Thyroid gland (tissue), 4 donors: ENCODE measurements around the gene CD8B. TPM values are rescaled to one million over a fixed set of nuclear protein-coding genes. Genes with fewer than 3 reads are reported as not detected.

Experiments
- DNase-seq, 2 donors: peaks; one replicate each; pipeline ENCODE4 v3.0.0-alpha.2; 2019
- H3K27ac ChIP-seq, 3 donors: fragments of 200-600 bp; sonication (generic); 1 replicate in 2 of 3; 2 replicates in 1 of 3; pipeline ENCODE4 v1.5.1; 2016 to 2019; ENCODE audit warnings: mild to moderate bottlenecking in 1 of 3, moderate library complexity in 1 of 3
- H3K27me3 ChIP-seq: fragments of 200-600 bp; sonication (generic); one replicate; pipeline ENCODE4 v1.5.1; 2019
- H3K36me3 ChIP-seq, 2 donors: fragments of 200-600 bp; sonication (generic); one replicate each; pipeline ENCODE4 v1.5.1; 2016 to 2019
- H3K4me1 ChIP-seq, 2 donors: fragments of 200-600 bp; sonication (generic); one replicate each; pipeline ENCODE4 v1.5.1; 2017 to 2019
- H3K4me3 ChIP-seq, 3 donors: fragments of 200-600 bp; sonication (generic); replicated peaks in 1 of 3; 1 replicate in 2 of 3; 2 replicates in 1 of 3; pipeline ENCODE4 v1.5.1; 2016; ENCODE audit warnings: mild to moderate bottlenecking in 1 of 3
- H3K9me3 ChIP-seq: fragments of 200-600 bp; sonication (generic); one replicate; pipeline ENCODE4 v1.5.1; 2017
- POLR2A ChIP-seq, 2 donors: fragments of 450-650 bp; IDR thresholded peaks; one replicate each; pipeline ENCODE4 v1.6.1; 2017; ENCODE audit warnings: antibody characterized with exemption in 2 of 2, mild to moderate bottlenecking in 2 of 2, moderate library complexity in 1 of 2
- WGBS, 2 donors: methylation state at CpG; one replicate each; pipeline ENCODE4 v1.1.5; 2017; 5-methylcytosine and 5-hydroxymethylcytosine counted together
- intact Hi-C: fragments of 100-400 bp; cut with DNase I; formaldehyde crosslinking; loops from one replicate; pipeline ENCODE4 v1.15.1; 2023
- total RNA-seq, 4 donors: library from RNA; depleted of rRNA; stranded (reverse); fragments of >200 nt; gene quantifications; one replicate each; pipeline ENCODE4 v1.2.3, GENCODE V29; 2016
- TF ChIP-seq, protein P1 (sequence below), 6 experiments: fragments of 200-600 bp in 3 of 6; fragments of 450-650 bp in 3 of 6; sonication (generic) in 3 of 6; IDR thresholded peaks; one replicate each; pipeline ENCODE4 v1.5.1; 2016 to 2019; ENCODE audit warnings: antibody characterized with exemption in 6 of 6, mild to moderate bottlenecking in 2 of 6, inconsistent platforms in 1 of 6, moderate library complexity in 1 of 6

The CD8B gene
- total RNA-seq, 4 donors from 2014 or later: 0.54 to 4.6 (median 3.5) TPM; not detected in 1

DNA sequence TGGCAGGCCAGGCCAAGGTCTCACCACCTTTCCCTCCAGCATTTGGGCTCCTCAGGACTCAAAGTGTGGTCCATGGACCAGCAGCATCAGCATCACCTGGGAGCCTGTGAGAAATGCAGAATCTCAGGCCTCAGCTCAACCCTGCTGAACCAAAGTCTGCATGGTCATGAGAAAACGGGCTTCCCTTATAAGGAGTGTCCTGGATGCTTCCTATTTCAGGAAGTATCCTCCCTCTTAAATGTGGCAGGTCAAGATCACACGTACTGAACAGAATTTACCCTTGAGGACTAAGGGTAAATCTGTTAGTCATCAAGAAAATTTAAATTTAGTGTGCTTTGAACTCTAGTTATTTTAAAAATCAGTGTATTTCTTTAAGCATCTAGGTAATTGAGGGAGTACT is 82.7 kb downstream of the CD8B start:
- no peaks in the 10 kb centered on the region for H3K36me3 ChIP-seq
- 62 to 68% methylated on average over 2 of the region's 2 CpGs for WGBS, 2 donors
- no peak overlapping the region for H3K27ac ChIP-seq

DNA sequence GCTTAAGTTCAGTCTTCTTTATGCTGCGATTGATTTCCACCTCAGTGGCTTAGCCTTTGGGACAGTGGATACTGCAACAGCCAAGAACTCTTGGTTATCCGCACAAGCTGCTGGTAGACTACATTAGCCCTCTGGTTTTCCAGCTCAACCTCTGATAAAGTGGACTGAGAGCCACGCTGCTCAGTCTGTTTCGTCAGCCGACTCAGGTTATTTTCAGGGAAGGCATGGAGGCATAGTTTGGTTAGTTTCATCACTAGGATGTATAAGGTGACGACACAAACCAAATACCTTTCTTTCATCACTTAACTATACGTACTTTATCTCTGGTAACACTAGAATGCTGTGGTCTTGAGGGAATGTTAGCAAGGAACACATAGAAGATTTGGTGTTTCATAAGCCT is 85.2 kb downstream of the CD8B start:
- Histone ChIP-seq H3K9me3 (no peaks in the 10 kb centered on the region), H3K4me1 (peaks cover 11 to 14% of the 10 kb centered on the region in 2 donors), H3K27ac (no peak overlapping the region), H3K27me3 (no peaks in the 10 kb centered on the region), H3K36me3 (no peaks in the 10 kb centered on the region), H3K4me3 (no peak overlapping the region)
- DNase-seq: no peak
- no peak for TF ChIP-seq POLR2A (IDR thresholded peaks at IDR 0.05)
- TF ChIP-seq, protein P1, sequence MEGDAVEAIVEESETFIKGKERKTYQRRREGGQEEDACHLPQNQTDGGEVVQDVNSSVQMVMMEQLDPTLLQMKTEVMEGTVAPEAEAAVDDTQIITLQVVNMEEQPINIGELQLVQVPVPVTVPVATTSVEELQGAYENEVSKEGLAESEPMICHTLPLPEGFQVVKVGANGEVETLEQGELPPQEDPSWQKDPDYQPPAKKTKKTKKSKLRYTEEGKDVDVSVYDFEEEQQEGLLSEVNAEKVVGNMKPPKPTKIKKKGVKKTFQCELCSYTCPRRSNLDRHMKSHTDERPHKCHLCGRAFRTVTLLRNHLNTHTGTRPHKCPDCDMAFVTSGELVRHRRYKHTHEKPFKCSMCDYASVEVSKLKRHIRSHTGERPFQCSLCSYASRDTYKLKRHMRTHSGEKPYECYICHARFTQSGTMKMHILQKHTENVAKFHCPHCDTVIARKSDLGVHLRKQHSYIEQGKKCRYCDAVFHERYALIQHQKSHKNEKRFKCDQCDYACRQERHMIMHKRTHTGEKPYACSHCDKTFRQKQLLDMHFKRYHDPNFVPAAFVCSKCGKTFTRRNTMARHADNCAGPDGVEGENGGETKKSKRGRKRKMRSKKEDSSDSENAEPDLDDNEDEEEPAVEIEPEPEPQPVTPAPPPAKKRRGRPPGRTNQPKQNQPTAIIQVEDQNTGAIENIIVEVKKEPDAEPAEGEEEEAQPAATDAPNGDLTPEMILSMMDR (IDR thresholded peaks at IDR 0.05): no peak
- WGBS, 2 donors: 84 to 85% methylated on average over 7 of the region's 7 CpGs
- intact Hi-C loops: no loop called here

More for the DNA sequence above, 82.7 kb downstream of the CD8B start:
- H3K4me3 ChIP-seq: no peak overlapping the region
- H3K4me1 ChIP-seq: peaks cover 6 to 8% of the 10 kb centered on the region in 2 donors
- H3K9me3 ChIP-seq: no peaks in the 10 kb centered on the region
- TF ChIP-seq, protein P1 (IDR thresholded peaks at IDR 0.05): no peak
- no peak for TF ChIP-seq POLR2A (IDR thresholded peaks at IDR 0.05)
- intact Hi-C loops: no loop called here
- H3K27me3 ChIP-seq: no peaks in the 10 kb centered on the region
- DNase-seq: no peak

DNA sequence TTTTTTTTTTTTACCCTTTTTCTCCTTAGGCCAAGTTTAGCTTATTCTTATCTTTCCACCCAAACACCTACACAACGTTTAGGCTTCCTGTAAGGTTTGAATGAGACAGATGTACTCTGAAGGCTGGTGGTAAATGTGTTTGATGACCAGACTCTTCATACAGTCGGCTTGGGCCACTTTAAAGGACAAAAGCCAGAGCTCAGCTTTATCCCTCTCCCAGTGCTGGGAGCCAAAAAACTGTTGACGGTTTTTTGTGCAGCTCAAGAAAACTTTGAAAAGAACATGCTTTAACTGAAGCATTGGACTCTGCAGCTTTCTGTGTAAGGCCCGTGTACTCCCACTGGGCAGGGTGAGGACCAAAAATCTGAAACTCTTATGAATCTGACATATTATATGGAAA is 86.3 kb downstream of the CD8B start:
- no peak for DNase-seq
- peaks cover 0 to 6% of the 10 kb centered on the region in 2 donors for H3K36me3 ChIP-seq
- H3K4me3 ChIP-seq: no peak overlapping the region
- no peak overlapping the region for H3K27ac ChIP-seq
- no peaks in the 10 kb centered on the region for H3K27me3 ChIP-seq
- no peak for TF ChIP-seq POLR2A (IDR thresholded peaks at IDR 0.05)
- TF ChIP-seq, protein P1 (IDR thresholded peaks at IDR 0.05): no peak
- intact Hi-C loops: no loop called here
- peaks cover 11 to 14% of the 10 kb centered on the region in 2 donors for H3K4me1 ChIP-seq
- 27 to 37% methylated on average over 4 of the region's 4 CpGs for WGBS, 2 donors
- H3K9me3 ChIP-seq: no peaks in the 10 kb centered on the region

DNA sequence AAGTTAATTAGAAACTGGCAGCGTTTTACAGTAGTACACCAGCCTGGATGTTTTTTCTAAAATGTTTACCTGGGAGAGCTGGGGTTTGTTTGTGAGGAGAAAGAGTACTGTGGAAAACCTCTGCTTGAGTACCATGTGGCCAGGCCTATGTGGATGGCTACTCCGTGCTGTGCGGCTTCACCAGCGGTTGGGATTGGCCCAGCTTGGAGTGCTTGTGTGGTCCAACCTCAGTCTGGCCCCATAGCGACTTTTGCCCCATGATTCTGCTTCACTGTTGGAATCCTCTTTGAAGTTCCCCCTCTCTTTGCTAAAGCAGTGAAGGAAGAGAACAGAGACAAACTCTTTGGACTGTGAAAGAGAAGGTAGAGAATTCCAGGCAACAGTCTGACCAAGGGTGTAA is 86.8 kb downstream of the CD8B start:
- Histone ChIP-seq H3K27me3 (no peaks in the 10 kb centered on the region), H3K4me3 (no peak overlapping the region), H3K27ac (no peak overlapping the region), H3K36me3 (peaks cover 0 to 6% of the 10 kb centered on the region in 2 donors), H3K4me1 (peaks cover 11 to 14% of the 10 kb centered on the region in 2 donors), H3K9me3 (no peaks in the 10 kb centered on the region)
- 77 to 84% methylated on average over 5 of the region's 5 CpGs for WGBS, 2 donors
- no peak for DNase-seq
- TF ChIP-seq POLR2A (IDR thresholded peaks at IDR 0.05): no peak
- TF ChIP-seq, protein P1 (IDR thresholded peaks at IDR 0.05): no peak
- intact Hi-C loops: no loop called here

DNA sequence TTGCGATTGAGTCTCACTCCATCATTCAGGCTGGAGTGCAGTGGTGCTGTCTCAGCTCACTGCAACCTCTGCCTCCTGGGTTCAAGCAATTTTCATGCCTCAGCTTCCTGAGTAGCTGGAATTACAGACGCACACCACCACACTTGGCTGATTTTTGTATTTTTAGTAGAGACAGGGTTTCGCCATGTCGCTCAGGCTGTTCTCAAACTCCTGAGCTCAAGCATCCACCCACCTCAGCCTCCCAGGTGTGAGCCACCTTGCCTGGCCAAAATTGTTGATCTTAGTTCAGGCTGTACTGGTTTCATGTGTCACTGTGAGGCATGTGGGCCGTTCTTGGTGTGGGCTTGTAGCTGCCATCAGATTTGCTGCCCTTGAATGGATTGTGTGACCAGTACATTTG is 89.1 kb downstream of the CD8B start:
- intact Hi-C loops: no loop called here
- Histone ChIP-seq H3K4me3 (no peak overlapping the region), H3K4me1 (peaks cover 11 to 14% of the 10 kb centered on the region in 2 donors), H3K9me3 (no peaks in the 10 kb centered on the region), H3K27me3 (no peaks in the 10 kb centered on the region), H3K27ac (peak overlapping the region; percentile 33 to 62 (median 43)), H3K36me3 (peaks cover 0 to 6% of the 10 kb centered on the region in 2 donors)
- DNase-seq: peak; percentile 87 to 91
- TF ChIP-seq, protein P1 (IDR thresholded peaks at IDR 0.05): no peak
- no peak for TF ChIP-seq POLR2A (IDR thresholded peaks at IDR 0.05)
- 31 to 33% methylated on average over 5 of the region's 5 CpGs for whole genome bisulfite sequencing, 2 donors
